ENCODE measurements around the gene SUN3. TPM values are rescaled to one million over a fixed set of nuclear protein-coding genes. Genes with fewer than 3 reads are reported as not detected.
"Not testable (repeated sequence)": the region's sequence is repeated elsewhere in the genome, so short reads cannot be mapped to it uniquely, and the experiment has no call there.

SUN3 gene
- total RNA-seq, 2 experiments from 2014 or later: 2.9 TPM; not detected in 1

DNA sequence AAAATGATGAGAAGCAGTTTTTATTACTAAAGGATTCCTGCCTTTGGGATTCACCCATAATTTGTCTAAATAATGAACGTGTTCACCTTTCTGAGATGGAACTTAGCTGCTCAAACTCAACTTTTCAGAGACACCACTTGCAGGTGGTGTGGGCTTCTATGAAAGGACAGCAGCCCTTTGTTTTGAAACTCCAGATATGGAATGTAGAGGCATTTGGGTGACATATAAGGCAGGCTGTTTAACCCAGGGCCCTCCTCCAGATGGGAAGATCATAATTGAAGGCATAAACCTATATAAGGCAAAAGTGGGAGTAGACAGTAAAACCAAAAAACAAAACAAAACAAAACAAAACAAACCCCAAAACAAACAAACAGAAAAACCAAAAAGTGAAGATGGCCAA is 37.6 kb downstream of the SUN3 start:
- CTCF ChIA-PET (ENCODE audit: unreplicated experiment): interaction anchor here (0.9 to 1.6 kb wide), 6 partner anchors 9 to 119 kb away, joined by 3 to 4 read pairs (median 3); no protein-coding TSS in a partner anchor
- peak overlapping the region; percentile 79 for H3K27ac ChIP-seq (ENCODE audit: low read depth, low read length, poor library complexity, severe bottlenecking)
- TSS peak; percentile 91 for BruUV-seq (replicated peaks)

DNA sequence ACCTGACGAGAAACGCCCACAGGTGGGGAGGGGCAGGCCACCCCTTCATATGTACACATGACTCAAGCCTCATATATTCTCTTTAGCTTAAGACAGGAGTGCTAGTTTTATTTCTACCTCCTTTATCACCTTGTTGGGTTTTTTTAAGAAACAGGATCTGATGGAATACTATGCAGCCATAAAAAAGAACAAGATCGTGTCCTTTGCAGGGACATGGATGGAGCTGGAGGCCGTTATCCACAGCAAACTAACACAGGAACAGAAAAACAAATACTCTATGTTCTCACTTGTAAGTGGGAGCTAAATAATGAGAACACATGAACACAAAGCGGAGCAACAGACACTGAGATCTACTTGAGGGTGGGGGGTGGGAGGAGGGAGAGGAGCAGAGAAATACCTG is 38.3 kb downstream of the SUN3 start:
- Histone ChIP-seq H2AFZ (ENCODE audit: low read length) (no peak overlapping the region; the same call in 1 of the 2 replicates), H3K4me2 (ENCODE audit: low read length) (no peak overlapping the region), H3K4me3 (ENCODE audit: low read depth, low read length, poor library complexity, severe bottlenecking) (no peak overlapping the region), H3K9me3 (ENCODE audit: low read length) (no peaks in the 10 kb centered on the region), H3K9me2 (ENCODE audit: insufficient read depth, low read length) (no peaks in the 10 kb centered on the region), H4K20me1 (ENCODE audit: insufficient read depth, low read length) (no peaks in the 10 kb centered on the region), H3K36me3 (ENCODE audit: insufficient read depth, low read length) (no peaks in the 10 kb centered on the region), H3K4me1 (ENCODE audit: insufficient read depth, low read length, poor library complexity, severe bottlenecking) (peaks cover 19% of the 10 kb centered on the region), H3K27ac (ENCODE audit: low read depth, low read length, poor library complexity, severe bottlenecking) (no peak overlapping the region), H3K79me2 (ENCODE audit: insufficient read depth, low read depth, low read length) (no peaks in the 10 kb centered on the region)
- intact Hi-C loops (cut with micrococcal nuclease; ENCODE audit: unreplicated experiment): loop anchor here (2.0 kb wide), 1 partner anchor 44 kb away; the partner anchor contains the start of gene C7orf57
- no TSS peak for BruUV-seq (replicated peaks)
- POLR2A ChIA-PET: interaction anchor here (1.7 kb wide), 1 partner anchor 13 kb away, joined by 8 read pairs; no protein-coding TSS in a partner anchor
- CTCF ChIA-PET (ENCODE audit: unreplicated experiment): interaction anchor here (1.0 to 1.6 kb wide), 2 partner anchors 8 to 120 kb away, joined by 4 read pairs; no protein-coding TSS in a partner anchor
- TF ChIP-seq, protein P1, sequence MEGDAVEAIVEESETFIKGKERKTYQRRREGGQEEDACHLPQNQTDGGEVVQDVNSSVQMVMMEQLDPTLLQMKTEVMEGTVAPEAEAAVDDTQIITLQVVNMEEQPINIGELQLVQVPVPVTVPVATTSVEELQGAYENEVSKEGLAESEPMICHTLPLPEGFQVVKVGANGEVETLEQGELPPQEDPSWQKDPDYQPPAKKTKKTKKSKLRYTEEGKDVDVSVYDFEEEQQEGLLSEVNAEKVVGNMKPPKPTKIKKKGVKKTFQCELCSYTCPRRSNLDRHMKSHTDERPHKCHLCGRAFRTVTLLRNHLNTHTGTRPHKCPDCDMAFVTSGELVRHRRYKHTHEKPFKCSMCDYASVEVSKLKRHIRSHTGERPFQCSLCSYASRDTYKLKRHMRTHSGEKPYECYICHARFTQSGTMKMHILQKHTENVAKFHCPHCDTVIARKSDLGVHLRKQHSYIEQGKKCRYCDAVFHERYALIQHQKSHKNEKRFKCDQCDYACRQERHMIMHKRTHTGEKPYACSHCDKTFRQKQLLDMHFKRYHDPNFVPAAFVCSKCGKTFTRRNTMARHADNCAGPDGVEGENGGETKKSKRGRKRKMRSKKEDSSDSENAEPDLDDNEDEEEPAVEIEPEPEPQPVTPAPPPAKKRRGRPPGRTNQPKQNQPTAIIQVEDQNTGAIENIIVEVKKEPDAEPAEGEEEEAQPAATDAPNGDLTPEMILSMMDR (conservative IDR thresholded peaks at IDR 0.05; ENCODE audit: low read length): no peak
- no peak for TF ChIP-seq EZH2phosphoT487 (IDR thresholded peaks at IDR 0.05; ENCODE audit: borderline replicate concordance, low read depth, low read length)
- no peak for DNase-seq (ENCODE audit: low spot score)

More for the DNA sequence above, 37.6 kb downstream of the SUN3 start:
- Histone ChIP-seq H3K4me3 (ENCODE audit: low read depth, low read length, poor library complexity, severe bottlenecking) (peak overlapping the region; percentile 68), H3K9me3 (ENCODE audit: low read length) (no peaks in the 10 kb centered on the region), H3K4me2 (ENCODE audit: low read length) (peak overlapping the region; percentile 82), H4K20me1 (ENCODE audit: insufficient read depth, low read length) (no peaks in the 10 kb centered on the region), H3K9me2 (ENCODE audit: insufficient read depth, low read length) (no peaks in the 10 kb centered on the region), H2AFZ (ENCODE audit: low read length) (peak overlapping the region; percentile 79), H3K79me2 (ENCODE audit: insufficient read depth, low read depth, low read length) (no peaks in the 10 kb centered on the region), H3K4me1 (ENCODE audit: insufficient read depth, low read length, poor library complexity, severe bottlenecking) (peaks cover 19% of the 10 kb centered on the region), H3K36me3 (ENCODE audit: insufficient read depth, low read length) (no peaks in the 10 kb centered on the region)
- DNase-seq (ENCODE audit: low spot score): peak; percentile 35
- TF ChIP-seq, protein P1 (conservative IDR thresholded peaks at IDR 0.05; ENCODE audit: low read length): no peak
- TF ChIP-seq EZH2phosphoT487 (IDR thresholded peaks at IDR 0.05; ENCODE audit: borderline replicate concordance, low read depth, low read length): no peak
- POLR2A ChIA-PET: interaction anchor here (1.0 to 2.5 kb wide), 8 partner anchors 9 to 119 kb away, joined by 3 to 8 read pairs (median 5); partner anchors contain the start of gene HUS1
- intact Hi-C loops (cut with micrococcal nuclease; ENCODE audit: unreplicated experiment): loop anchor here (1.0 to 2.0 kb wide), 3 partner anchors 44 to 119 kb away; partner anchors contain the start of gene C7orf57

DNA sequence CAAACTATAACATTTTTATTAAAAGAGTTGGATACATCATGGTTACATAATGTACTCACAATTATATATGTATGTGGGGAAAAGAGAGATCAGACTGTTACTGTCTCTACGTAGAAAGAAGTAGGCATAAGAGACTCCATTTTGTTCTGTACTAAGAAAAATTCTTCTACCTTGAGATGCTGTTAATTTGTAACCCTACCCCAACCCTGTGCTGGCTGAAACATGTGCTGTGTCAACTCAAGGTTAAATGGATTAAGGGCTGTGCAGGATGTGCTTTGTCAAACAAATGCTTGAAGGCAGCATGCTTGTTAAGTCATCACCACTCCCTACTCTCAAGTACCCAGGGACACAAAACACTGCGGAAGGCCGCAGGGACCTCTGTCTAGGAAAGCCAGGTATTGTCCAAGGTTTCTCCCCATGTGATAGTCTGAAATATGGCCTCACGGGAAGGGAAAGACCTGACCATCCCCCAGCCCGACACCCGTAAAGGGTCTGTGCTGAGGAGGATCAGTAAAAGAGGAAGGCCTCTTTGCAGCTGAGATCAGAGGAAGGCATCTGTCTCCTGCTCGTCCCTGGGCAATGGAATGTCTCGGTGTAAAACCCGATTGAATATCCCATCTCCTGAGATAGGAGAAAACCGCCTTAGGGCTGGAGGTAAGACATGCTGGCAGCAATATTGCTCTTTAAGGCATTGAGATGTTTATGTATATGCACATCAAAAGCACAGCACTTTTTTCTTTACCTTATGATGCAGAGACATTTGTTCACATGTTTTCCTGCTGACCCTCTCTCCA is 39.1 kb downstream of the SUN3 start:
- intact Hi-C loops (cut with micrococcal nuclease; ENCODE audit: unreplicated experiment): loop anchor here (2.0 kb wide), 1 partner anchor 45 kb away; the partner anchor contains the start of gene C7orf57
- H3K4me2 ChIP-seq (ENCODE audit: low read length); H3K79me2 ChIP-seq (ENCODE audit: insufficient read depth, low read depth, low read length); DNase-seq (ENCODE audit: low spot score); BruUV-seq (replicated peaks); H3K27ac ChIP-seq (ENCODE audit: low read depth, low read length, poor library complexity, severe bottlenecking); H2AFZ ChIP-seq (ENCODE audit: low read length); H3K36me3 ChIP-seq (ENCODE audit: insufficient read depth, low read length); CTCF ChIA-PET (ENCODE audit: unreplicated experiment); H3K9me2 ChIP-seq (ENCODE audit: insufficient read depth, low read length); H4K20me1 ChIP-seq (ENCODE audit: insufficient read depth, low read length); H3K4me3 ChIP-seq (ENCODE audit: low read depth, low read length, poor library complexity, severe bottlenecking); H3K9me3 ChIP-seq (ENCODE audit: low read length): not testable (repeated sequence)
- peaks cover 19% of the 10 kb centered on the region for H3K4me1 ChIP-seq (ENCODE audit: insufficient read depth, low read length, poor library complexity, severe bottlenecking)
- POLR2A ChIA-PET: interaction anchor here (0.6 to 1.5 kb wide), 3 partner anchors 14 to 119 kb away, joined by 3 to 4 read pairs (median 3); no protein-coding TSS in a partner anchor

Data from OCI-LY7 (cell line).